HG03135 (cell line): ENCODE data around the gene DNAAF5.

Experiments used
- ATAC-seq: cut with Tn5 transposase; IDR thresholded peaks from one replicate; pipeline ENCODE4 v1.9.1; 2021; ENCODE audit warnings: mild to moderate bottlenecking, moderate library complexity; ENCODE audit not compliant: unreplicated experiment

Gene DNAAF5

GRCh38 chr7:706721-707120 is 19.8 kb upstream of the DNAAF5 start:
- ATAC-seq: no peak

- ATAC-seq: no peak
Measured at GRCh38 chr7:707296-708000, 19.1 kb upstream of the DNAAF5 start.

DNA sequence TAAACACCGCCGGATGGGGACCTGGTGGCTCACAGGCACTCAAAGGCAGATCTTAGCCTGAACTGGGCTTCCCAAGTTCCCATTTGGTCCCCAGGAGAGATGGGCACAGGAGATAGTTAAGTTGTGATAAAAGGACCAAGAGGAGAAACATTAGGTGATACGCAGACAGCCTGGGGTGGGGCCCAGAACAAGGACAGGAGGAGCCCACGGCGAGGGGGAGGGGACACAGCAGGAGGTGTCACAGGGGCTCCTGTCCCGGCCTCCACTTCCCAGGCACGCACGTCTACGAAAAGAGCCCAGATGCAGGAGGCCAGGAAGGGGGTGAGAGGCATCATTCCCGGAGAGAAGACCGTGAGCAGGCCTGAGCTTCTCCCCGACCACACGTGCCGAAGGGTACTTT is 16.3 kb upstream of the DNAAF5 start:
- no peak for ATAC-seq

DNA sequence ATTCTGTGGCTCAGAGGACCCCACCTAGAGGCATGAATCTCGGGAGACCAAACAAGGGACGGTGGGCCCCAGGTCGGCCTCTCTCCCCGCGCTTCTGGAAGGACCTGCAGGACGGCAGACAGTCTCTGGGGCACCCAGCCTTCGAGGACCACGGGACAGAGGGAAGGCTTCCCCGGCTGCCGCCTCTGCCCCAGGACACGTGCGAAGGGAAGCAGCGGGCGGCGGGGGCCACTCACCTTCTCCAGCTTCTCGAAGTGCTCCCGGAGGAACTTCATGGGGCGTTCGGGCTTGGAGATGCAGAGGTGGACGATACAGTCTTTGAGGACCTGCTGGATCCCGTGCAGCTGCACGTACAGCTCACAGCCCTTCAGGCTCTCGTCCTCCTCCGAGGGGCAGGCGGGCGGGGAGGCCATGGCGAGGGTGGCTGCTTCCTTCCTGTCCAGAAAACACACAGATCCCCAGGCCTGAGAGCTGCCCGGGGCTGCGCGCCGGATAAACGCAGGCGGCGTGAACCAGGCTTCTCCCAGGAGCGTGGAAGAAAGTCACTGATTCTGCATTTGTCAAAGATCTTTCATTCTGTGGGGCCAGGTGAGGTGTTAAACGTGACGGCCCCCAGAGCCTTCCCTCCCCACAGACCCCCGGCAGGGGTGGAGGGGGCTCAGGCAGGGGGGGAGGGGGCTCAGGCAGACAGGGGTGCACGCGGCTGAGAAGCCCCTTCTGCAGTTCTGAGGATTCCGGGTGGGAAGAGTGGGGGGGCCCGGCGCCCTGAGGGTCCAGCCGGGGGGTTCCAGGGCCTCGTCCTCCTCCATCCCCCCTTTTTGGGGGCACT is 15.2 kb upstream of the DNAAF5 start:
- ATAC-seq: no peak

DNA sequence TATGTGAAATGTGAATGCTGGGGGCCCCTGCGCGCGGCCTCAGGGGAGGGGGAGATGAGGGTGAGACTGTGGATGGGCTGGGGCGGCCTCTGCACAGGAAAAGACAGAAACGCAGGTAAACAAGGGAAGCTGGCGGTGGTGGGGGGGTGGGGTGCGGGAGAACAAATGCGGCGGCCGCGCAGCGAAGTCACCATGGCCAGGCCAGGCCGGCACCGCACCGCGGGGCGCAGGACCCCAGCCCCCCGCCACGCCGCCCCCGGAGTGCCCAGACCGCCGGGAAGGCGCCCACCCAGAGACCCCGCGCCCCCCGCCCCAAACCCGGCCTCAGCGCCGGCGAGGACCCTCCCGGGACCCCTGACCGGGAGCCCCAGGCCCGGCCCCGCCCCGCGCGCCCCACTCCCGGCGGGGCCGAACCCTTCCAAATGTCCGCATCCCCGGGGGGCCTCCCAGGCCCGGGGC is 14.5 kb upstream of the DNAAF5 start:
- no peak for ATAC-seq

DNA sequence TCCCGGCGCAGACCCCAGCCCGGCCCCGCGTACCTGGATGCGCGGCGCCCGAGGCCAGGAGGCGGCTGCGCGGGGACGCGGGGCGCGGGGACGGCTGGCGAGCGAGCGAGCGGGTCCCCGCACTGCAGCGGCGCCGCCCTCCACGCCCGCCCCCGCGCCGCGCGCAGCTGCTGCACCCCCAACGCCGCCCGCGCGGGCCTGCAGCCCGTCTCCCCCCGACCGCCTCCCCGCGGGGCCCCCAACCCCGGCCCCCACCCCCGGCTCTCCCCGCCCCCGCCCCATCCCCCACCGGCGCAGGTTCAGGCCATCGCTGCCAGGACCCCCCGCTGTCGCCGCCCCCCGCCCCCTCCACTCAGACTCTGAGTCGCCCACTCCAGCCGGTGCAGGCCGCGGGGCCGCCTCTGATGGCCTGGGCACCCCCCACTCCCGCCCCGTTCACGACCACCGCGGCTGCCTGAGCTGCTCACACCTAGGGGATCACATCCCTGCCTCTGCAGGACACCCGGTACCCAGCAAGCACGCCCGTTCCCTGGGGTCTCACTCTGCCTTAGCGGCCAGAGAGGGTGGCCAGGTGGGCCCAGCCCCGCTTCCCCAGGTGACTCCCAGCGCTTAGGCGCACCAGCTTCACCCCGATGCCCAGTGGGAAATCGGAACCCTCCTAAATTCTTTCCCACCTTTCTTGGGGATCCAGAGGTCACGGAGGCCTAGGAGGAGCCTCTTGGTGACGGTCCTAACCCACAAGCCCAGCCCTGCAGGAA is 13.9 kb upstream of the DNAAF5 start:
- ATAC-seq: no peak

GRCh38 chr7:713139-713457 is 13.4 kb upstream of the DNAAF5 start:
- no peak for ATAC-seq

DNA sequence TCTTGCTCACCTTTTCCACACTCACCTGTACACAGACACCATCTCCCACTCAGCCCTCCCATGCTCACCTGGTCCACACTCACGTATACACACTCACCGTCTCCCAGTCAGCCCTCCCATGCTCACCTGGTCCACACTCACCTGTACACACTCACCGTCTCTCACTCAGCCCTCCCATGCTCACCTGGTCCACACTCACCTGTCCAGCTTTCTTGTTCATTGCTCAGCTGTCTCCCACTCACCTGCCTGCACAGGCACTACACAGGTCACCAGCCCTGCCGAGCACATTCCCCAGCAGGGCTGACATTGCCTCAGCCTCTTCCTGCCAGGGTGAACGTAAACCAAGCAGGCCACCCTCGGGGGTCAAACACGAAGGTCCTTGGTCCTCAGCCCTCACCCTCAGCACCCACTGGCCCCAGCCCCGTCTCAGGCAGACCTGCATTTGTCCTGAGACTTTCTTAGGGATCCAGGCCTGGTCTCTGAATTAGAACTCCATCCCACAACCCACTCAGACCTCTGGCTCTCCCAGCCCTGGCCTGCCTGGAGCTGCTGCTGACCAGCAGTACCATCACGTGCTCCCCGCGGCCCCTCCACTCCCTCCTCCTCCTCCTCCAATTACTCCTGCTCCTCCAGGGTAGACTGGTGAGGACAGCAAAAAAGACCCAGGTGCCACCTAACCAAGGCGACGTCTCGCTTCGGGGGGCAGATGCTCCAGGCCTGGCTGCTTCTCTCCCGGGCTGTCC is 12.8 kb upstream of the DNAAF5 start:
- ATAC-seq: no peak

GRCh38 chr7:714251-714671 is 12.2 kb upstream of the DNAAF5 start:
- no peak for ATAC-seq

DNA sequence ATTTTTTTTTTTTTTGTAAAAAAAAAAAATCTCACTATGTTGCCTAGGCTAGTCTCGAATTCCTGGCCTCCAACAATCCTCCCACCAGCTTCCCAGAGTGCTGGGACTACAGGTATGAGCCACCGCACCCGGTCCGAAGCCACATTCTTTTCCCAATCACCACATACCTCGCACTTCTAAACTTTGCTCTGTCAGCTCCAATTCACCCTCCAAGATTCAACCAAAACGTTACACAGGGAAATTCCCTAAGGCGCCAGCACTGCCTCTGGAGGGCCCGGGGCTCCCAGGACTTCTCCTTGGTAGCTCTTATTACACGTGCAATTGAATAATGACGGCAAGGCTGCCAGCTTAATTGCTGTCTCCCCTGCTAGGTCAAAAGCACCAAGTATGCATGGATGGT is 10.3 kb upstream of the DNAAF5 start:
- no peak for ATAC-seq

GRCh38 chr7:716636-717035 is 9.9 kb upstream of the DNAAF5 start:
- ATAC-seq: no peak

DNA sequence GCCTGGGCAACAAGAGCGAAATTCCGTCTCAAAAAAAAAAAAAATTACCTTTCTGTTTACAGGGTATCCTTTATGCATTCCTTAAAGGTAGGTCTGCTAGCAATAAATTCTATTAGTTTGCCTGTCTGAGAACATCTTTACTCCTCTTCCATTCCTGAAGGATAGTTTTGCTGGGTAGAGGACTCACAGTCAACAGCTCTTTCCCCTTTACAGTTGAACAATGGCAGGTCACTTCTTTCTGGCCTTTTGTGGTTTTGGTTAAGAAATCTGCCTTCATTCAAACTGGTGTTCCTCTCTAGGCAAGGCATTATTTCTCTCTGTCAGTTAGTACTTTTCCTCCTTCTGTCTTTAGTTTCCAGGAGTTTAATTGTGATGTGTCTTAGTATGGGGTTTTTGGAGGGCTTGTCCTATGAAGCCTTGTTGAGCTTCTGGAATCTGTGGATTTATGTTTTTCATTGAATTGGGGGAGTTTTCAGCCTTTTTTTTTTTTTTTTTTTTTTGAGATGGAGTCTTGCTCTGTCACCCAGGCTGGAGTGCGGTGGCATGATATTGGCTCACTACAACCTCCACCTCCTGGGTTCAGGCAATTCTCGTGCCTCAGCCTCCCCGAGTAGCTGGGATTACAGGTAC is 4.8 kb upstream of the DNAAF5 start:
- ATAC-seq: no peak

DNA sequence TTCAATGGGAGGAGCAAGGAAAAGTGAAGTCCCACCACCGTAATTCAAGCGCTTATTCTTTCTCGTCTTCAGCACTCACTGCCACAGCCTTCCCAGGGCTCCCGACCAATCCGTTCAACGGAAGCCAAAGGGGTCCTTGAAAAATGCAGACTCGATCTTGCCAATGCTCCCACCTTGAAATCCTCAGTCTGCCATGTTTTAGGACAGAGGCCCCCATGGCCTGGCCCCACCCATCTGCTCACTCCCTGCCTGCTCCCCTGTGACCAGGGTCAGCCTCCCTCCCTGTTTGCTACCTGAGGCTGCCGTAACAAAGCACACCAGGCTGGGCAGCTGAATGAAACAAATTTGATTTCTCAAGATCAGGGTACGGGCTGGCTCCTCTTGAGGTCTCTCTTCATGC is 3.0 kb upstream of the DNAAF5 start:
- no peak for ATAC-seq

- ATAC-seq: no peak
Measured at GRCh38 chr7:724298-724697, 2.2 kb upstream of the DNAAF5 start.

DNA sequence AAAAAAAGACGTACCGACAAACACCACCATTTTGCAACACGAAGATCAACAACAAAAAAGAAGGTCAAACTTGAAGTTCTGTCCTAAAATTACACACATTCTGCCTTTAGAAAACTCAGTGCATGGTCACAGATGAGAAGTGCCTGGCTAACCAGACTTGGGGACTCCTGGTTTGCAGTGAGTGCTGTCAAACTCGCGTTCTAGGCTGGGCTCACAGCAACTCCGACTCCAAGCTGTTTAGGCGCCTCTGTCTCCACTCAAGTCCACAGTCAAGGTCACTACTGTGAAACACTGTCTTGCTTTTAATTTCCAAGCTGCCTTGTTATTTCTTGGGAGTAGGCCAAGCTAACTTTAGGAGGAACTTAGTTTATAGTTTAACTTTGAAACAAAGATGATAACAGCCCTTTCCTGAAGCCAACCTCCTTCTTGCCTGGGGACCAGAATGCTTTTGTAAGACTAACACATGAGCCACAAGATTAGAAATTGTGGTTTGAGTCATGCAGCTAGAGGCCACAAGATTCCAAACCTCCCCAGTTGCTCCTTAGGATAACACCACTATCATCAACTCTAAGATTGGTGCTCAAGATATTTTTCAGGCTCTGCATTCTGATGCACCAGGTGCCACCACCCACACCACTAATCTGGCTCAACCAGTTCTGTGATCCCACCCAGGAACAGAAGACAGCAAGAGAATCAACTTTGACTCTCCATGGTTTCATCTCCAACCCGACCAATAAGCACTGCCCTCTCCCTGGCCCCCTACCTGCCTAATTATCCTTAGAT is 1.1 kb upstream of the DNAAF5 start:
- no peak for ATAC-seq

DNA sequence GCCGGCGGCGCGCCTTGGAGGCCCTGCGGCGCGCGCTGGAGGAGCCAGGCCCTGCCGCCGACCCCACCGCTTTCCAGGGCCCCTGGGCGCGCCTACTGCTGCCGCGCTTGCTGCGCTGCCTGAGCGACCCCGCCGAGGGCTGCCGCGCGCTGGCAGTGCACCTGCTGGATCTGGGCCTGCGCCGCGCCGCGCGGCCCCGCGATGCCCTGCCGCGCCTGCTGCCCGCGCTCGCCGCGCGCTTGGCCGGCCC is 280 bp downstream of the DNAAF5 start:
- ATAC-seq: no peak

DNA sequence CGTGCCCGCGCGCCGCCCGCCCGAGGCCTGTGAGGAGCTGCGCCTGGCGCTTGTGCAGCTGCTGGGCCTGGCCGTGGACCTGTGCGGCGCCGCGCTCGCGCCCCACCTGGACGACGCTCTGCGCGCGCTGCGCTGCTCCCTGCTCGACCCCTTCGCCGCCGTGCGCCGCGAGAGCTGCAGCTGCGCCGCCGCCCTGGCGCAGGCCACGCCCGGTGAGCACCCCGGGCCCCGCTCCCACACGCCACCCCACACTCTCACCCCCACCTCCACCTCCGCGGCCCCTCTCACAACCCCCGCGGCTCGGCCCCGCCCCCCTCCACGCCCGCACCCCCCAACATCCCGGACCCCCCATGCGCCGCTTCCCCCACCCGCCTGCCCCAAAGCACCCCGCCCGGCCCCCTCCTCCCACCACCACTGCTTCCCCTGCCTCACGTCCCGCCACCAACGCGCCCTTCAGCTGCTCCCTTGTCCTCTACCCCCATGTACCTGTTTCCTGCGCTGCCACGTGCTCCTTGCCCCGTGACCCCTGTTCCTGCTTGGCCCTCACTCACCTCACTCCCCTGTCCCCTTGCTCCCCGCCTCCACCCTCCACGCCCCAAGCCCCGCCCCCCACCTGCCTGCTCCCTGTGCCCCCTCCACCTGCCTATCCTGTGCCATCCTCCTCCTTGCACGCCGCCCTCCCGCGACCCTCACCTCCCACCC is 756 bp downstream of the DNAAF5 start, which contains the start of gene PRKAR1B:
Gene PRKAR1B, minus strand, starts transcription at position 178 of the 702 bp plus-strand sequence. CDS start 15,776 bp downstream, outside the sequence.
- ATAC-seq: peak; percentile 40

GRCh38 chr7:727806-728460 is 1.4 kb downstream of the DNAAF5 start:
- no peak for ATAC-seq

DNA sequence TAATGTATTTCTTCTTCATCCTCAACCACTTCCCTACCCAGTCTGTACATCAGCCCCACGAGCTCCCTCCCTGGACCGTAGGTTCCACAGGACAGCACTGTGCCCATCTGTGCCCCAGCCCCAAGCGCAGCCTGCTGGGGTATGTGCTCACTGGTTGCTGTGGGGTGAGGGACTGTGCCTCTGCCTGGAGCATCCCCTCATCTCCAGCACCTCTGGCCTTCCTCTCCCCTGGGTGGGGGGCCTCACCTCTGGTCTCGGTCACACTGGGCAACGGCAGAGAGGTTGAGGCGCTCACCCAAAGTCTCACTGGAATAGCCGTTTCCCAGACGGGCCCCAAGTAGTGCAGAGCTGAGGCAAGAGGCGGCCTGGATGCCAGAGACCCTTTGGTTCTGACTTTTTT is 2.1 kb downstream of the DNAAF5 start:
- ATAC-seq: no peak
